HepG2 (cell line): ENCODE data around the gene ATOSB. TPM values are rescaled to one million over a fixed set of nuclear protein-coding genes. Genes with fewer than 3 reads are reported as not detected.

Experiments
- EEA1 ChIP-seq: sonication (generic); formaldehyde crosslinking; IDR thresholded peaks from 2 replicates; pipeline ENCODE4 v1.5.1; 2020; ENCODE audit warnings: mild to moderate bottlenecking, missing genetic modification reagents, borderline replicate concordance
- EP300 ChIP-seq, 3 experiments: sonication (generic) in 1 of 3; formaldehyde crosslinking in 1 of 3; IDR thresholded peaks; 2 replicates each; pipeline versions ENCODE4 v1.5.1 to v1.6.1; 2011 to 2020; ENCODE audit warnings: low read depth in 2 of 3, low read length in 2 of 3, borderline replicate concordance in 1 of 3, improper control_type of control experiment in 1 of 3, mild to moderate bottlenecking in 1 of 3, missing genetic modification reagents in 1 of 3, moderate library complexity in 1 of 3
- KAT7 ChIP-seq: IDR thresholded peaks from 2 replicates; pipeline ENCODE4 v1.6.1; 2018; ENCODE audit warnings: borderline replicate concordance, missing compliant biosample characterization
- NFYB ChIP-seq: sonication (generic); formaldehyde crosslinking; IDR thresholded peaks from 2 replicates; pipeline ENCODE4 v1.4.0; 2020; ENCODE audit warnings: missing genetic modification reagents
- PTBP1 ChIP-seq: fragments of 200-400 bp; formaldehyde crosslinking; IDR thresholded peaks from 2 replicates; pipeline ENCODE4 v1.6.1; 2018; ENCODE audit warnings: low read length, low read depth; ENCODE audit not compliant: poor library complexity, severe bottlenecking
- RFXAP ChIP-seq: sonication (generic); formaldehyde crosslinking; IDR thresholded peaks from 2 replicates; pipeline ENCODE4 v1.4.0; 2020; ENCODE audit warnings: missing genetic modification reagents, borderline replicate concordance
- SIN3B ChIP-seq: fragments of 150-350 bp; IDR thresholded peaks from 2 replicates; pipeline ENCODE4 v1.6.1; 2014; ENCODE audit warnings: low read length
- ZMYM2 ChIP-seq: sonication (generic); formaldehyde crosslinking; IDR thresholded peaks from 2 replicates; pipeline ENCODE4 v1.8.0; 2022; ENCODE audit warnings: mild to moderate bottlenecking, missing genetic modification reagents
- ZNF24 ChIP-seq: fragments of 450-650 bp; IDR thresholded peaks from 2 replicates; pipeline ENCODE4 v1.6.1; 2017; ENCODE audit warnings: antibody characterized with exemption, mild to moderate bottlenecking
- ZNF326 ChIP-seq: sonication (generic); formaldehyde crosslinking; IDR thresholded peaks from 2 replicates; pipeline ENCODE4 v1.4.0; 2020; ENCODE audit warnings: missing genetic modification reagents, borderline replicate concordance
- ZNF446 ChIP-seq: sonication (generic); formaldehyde crosslinking; IDR thresholded peaks from 2 replicates; pipeline ENCODE4 v1.5.0; 2020; ENCODE audit warnings: mild to moderate bottlenecking, missing genetic modification reagents
- ZNF883 ChIP-seq: sonication (generic); formaldehyde crosslinking; IDR thresholded peaks from 2 replicates; pipeline ENCODE4 v1.5.1; 2020; ENCODE audit warnings: mild to moderate bottlenecking, missing genetic modification reagents; ENCODE audit errors: not compliant biosample characterization
- polyA plus RNA-seq, 8 experiments: library from polyadenylated mRNA; depleted of rRNA in 3 of 8; stranded (reverse) in 7 of 8; unstranded in 1 of 8; fragments of >200 nt; fragmentation: Illumina TruSeq in 4 of 8; extraction: Trizol in 4 of 8; gene quantifications; 2 replicates each; pipeline versions ENCODE4 v1.2.1 to v1.2.3, GENCODE V29; 2011 to 2016; ENCODE audit warnings: low read depth in 4 of 8, missing spikeins in 1 of 8, mixed read lengths in 1 of 8; ENCODE audit not compliant: insufficient read depth in 1 of 8
- total RNA-seq, 5 experiments: library from RNA; depleted of rRNA; stranded (reverse); fragments of >200 nt; fragmentation: Illumina TruSeq; extraction: Trizol; gene quantifications; 2 replicates each; pipeline ENCODE4 v1.2.3, GENCODE V29; 2016; ENCODE audit warnings: low read depth in 1 of 5
- TF ChIP-seq, protein P1 (sequence below): sonication (generic); formaldehyde crosslinking; IDR thresholded peaks from 2 replicates; pipeline ENCODE4 v1.9.0; 2021; ENCODE audit warnings: missing genetic modification reagents, borderline replicate concordance
- TF ChIP-seq, protein P2 (sequence below): sonication (generic); formaldehyde crosslinking; IDR thresholded peaks from 2 replicates; pipeline ENCODE4 v1.8.0; 2022; ENCODE audit warnings: low read depth, missing genetic modification reagents
- TF ChIP-seq, protein P3 (sequence below): sonication (generic); formaldehyde crosslinking; IDR thresholded peaks from 2 replicates; pipeline ENCODE4 v1.4.0; 2020; ENCODE audit warnings: missing genetic modification reagents
- TF ChIP-seq, protein P4 (sequence below): sonication (generic); formaldehyde crosslinking; IDR thresholded peaks from 2 replicates; pipeline ENCODE4 v1.4.0; 2020; ENCODE audit warnings: missing genetic modification reagents
- TF ChIP-seq, protein P5 (sequence below): fragments of 450-650 bp; IDR thresholded peaks from 2 replicates; pipeline ENCODE4 v1.6.1; 2016

The ATOSB gene
- total and polyA plus RNA-seq, 2 of the 13 experiments (the other 11 are each of a cell fraction or from before 2014, with no cell fraction given) = 1.9 to 6.4 TPM

DNA sequence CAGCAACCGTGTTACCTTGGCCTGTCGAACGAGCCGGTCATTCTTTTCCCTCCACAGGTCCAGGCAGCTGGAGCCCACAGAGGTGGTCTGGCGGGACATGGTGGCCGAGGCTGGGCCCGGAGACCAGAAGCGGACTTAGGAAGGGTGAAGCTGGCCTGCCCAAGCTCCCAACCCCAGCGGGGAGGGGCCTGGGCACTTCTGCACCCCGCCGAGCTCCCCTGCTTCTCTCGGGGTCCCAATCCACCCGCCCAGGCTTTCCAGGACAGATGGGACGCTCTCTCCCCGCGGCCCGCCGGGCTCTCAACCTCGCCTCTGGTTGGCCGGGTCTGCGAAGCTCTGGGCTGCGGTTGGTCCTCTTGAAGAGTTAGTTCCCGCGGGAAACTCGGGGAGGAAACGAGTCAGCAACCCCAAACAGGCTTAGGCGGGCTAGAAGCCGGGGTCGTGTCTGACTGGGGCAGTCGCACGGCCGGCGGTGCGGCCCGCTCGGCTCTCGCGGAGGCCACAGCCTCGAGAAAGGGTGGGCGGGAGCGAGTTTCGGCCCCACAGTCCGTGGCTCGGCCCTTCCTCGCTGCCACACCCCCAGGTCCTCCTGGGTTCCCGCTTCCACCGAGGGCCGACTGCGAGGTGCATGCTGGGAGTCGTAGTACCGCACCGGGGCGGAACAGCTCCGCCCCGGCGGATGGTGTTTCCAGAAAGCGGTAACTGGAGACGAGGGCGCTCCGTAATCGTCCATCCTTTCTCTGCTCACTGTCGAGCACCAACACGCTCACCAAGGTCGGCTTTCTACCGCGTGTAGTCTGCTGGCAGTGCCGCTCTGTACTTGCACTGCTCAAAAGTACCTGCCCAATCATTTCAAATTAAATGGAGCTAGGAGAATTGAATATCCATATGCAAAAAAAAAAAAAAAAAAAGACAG lies 36.0 kb downstream of the ATOSB start, which contains the start of gene FANCG (continued):
- TF ChIP-seq, protein P1, sequence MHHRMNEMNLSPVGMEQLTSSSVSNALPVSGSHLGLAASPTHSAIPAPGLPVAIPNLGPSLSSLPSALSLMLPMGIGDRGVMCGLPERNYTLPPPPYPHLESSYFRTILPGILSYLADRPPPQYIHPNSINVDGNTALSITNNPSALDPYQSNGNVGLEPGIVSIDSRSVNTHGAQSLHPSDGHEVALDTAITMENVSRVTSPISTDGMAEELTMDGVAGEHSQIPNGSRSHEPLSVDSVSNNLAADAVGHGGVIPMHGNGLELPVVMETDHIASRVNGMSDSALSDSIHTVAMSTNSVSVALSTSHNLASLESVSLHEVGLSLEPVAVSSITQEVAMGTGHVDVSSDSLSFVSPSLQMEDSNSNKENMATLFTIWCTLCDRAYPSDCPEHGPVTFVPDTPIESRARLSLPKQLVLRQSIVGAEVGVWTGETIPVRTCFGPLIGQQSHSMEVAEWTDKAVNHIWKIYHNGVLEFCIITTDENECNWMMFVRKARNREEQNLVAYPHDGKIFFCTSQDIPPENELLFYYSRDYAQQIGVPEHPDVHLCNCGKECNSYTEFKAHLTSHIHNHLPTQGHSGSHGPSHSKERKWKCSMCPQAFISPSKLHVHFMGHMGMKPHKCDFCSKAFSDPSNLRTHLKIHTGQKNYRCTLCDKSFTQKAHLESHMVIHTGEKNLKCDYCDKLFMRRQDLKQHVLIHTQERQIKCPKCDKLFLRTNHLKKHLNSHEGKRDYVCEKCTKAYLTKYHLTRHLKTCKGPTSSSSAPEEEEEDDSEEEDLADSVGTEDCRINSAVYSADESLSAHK (CRISPR knock-in tag) = no peak
- peak; percentile 24; the same call in 1 of the 2 replicates for TF ChIP-seq RFXAP (CRISPR knock-in tag)
- TF ChIP-seq NFYB (CRISPR knock-in tag) = peak; percentile 84
- TF ChIP-seq SIN3B = peak; percentile 69
- TF ChIP-seq, protein P2, sequence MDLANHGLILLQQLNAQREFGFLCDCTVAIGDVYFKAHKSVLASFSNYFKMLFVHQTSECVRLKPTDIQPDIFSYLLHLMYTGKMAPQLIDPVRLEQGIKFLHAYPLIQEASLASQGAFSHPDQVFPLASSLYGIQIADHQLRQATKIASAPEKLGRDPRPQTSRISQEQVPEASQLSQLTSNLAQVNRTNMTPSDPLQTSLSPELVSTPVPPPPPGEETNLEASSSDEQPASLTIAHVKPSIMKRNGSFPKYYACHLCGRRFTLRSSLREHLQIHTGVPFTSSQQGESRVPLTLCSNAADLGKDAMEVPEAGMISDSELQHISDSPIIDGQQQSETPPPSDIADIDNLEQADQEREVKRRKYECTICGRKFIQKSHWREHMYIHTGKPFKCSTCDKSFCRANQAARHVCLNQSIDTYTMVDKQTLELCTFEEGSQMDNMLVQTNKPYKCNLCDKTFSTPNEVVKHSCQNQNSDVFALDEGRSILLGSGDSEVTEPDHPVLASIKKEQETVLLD (CRISPR knock-in tag) = peak; percentile 86
- TF ChIP-seq ZNF24 = no peak
- TF ChIP-seq, protein P3, sequence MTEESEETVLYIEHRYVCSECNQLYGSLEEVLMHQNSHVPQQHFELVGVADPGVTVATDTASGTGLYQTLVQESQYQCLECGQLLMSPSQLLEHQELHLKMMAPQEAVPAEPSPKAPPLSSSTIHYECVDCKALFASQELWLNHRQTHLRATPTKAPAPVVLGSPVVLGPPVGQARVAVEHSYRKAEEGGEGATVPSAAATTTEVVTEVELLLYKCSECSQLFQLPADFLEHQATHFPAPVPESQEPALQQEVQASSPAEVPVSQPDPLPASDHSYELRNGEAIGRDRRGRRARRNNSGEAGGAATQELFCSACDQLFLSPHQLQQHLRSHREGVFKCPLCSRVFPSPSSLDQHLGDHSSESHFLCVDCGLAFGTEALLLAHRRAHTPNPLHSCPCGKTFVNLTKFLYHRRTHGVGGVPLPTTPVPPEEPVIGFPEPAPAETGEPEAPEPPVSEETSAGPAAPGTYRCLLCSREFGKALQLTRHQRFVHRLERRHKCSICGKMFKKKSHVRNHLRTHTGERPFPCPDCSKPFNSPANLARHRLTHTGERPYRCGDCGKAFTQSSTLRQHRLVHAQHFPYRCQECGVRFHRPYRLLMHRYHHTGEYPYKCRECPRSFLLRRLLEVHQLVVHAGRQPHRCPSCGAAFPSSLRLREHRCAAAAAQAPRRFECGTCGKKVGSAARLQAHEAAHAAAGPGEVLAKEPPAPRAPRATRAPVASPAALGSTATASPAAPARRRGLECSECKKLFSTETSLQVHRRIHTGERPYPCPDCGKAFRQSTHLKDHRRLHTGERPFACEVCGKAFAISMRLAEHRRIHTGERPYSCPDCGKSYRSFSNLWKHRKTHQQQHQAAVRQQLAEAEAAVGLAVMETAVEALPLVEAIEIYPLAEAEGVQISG = peak; percentile 96
- 0 out of 2 replicates have a peak, but pooled peaks have one; percentile 58 for TF ChIP-seq ZNF446 (CRISPR knock-in tag)
- TF ChIP-seq ZMYM2 (CRISPR knock-in tag) = no peak
- TF ChIP-seq EP300 (IDR thresholded peaks at IDR 0.05; ENCODE audit: low read depth in 2 of 2, low read length in 2 of 2) = no peak
- TF ChIP-seq EP300 (CRISPR knock-in tag; IDR thresholded peaks at IDR 0.05; ENCODE audit: borderline replicate concordance) = no peak
- TF ChIP-seq EEA1 (CRISPR knock-in tag) = no peak
- TF ChIP-seq, protein P4, sequence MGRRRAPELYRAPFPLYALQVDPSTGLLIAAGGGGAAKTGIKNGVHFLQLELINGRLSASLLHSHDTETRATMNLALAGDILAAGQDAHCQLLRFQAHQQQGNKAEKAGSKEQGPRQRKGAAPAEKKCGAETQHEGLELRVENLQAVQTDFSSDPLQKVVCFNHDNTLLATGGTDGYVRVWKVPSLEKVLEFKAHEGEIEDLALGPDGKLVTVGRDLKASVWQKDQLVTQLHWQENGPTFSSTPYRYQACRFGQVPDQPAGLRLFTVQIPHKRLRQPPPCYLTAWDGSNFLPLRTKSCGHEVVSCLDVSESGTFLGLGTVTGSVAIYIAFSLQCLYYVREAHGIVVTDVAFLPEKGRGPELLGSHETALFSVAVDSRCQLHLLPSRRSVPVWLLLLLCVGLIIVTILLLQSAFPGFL = no peak
- TF ChIP-seq, protein P5, sequence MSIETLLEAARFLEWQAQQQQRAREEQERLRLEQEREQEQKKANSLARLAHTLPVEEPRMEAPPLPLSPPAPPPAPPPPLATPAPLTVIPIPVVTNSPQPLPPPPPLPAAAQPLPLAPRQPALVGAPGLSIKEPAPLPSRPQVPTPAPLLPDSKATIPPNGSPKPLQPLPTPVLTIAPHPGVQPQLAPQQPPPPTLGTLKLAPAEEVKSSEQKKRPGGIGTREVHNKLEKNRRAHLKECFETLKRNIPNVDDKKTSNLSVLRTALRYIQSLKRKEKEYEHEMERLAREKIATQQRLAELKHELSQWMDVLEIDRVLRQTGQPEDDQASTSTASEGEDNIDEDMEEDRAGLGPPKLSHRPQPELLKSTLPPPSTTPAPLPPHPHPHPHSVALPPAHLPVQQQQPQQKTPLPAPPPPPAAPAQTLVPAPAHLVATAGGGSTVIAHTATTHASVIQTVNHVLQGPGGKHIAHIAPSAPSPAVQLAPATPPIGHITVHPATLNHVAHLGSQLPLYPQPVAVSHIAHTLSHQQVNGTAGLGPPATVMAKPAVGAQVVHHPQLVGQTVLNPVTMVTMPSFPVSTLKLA = peak; percentile 36
- peak; percentile 62 for TF ChIP-seq ZNF883 (CRISPR knock-in tag)
- TF ChIP-seq ZNF326 (CRISPR knock-in tag) = no peak
- TF ChIP-seq PTBP1 = peak; percentile 81
- TF ChIP-seq KAT7 (CRISPR knock-in tag) = 0 out of 2 replicates have a peak, but pooled peaks have one; percentile 2
